ENCODE measurements around the gene ARHGDIA.

ARHGDIA gene

DNA sequence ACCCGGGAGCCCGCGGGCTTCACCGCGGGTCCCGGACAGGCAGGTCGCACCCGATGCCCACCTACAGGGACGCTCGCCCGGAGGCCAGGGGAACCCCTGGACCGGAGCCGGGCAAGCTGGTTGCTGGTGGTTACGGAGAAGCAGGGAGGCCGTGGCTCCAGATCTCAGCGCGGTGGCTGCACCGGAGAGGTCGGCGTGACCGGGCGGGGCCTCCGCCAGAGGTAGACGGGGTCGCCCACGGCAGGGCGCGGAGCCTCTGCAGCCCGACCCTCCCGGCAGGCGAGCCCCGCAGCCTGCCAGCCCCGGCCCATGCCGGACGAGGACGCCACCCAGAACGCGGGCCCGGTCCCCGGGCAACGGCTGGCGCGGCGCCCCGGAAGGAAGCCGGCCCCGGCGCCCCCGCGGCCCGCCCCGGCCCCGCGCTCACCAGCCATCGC lies 39.7 kb upstream of the ARHGDIA start:
- no peak for TF ChIP-seq CTCF (IDR thresholded peaks at IDR 0.05; ENCODE audit: low read depth, low read length)
- DNase-seq (ENCODE audit: low read depth, low spot score), result no peak
- H3K4me3 ChIP-seq (ENCODE audit: low read depth, low read length), result peak overlapping the region; percentile 65
- in situ Hi-C loops (cut with HindIII; ENCODE audit: low sequenced_read_pairs), result no loop called here

- in situ Hi-C loops (cut with HindIII; ENCODE audit: low sequenced_read_pairs), result no loop called here
- peak overlapping the region; percentile 65 for H3K4me3 ChIP-seq (ENCODE audit: low read depth, low read length)
- no peak for DNase-seq (ENCODE audit: low read depth, low spot score)
- no peak for TF ChIP-seq CTCF (IDR thresholded peaks at IDR 0.05; ENCODE audit: low read depth, low read length)
These were observed 39.1 kb upstream of the ARHGDIA start for GRCh38 chr17:81909966-81910839.

GRCh38 chr17:81909231-81909630 lies 38.1 kb upstream of the ARHGDIA start:
- DNase-seq (ENCODE audit: low read depth, low spot score), result no peak
- no peak overlapping the region for H3K4me3 ChIP-seq (ENCODE audit: low read depth, low read length)
- in situ Hi-C loops (cut with HindIII; ENCODE audit: low sequenced_read_pairs), result no loop called here
- no peak for TF ChIP-seq CTCF (IDR thresholded peaks at IDR 0.05; ENCODE audit: low read depth, low read length)

GRCh38 chr17:81908793-81909192 lies 37.7 kb upstream of the ARHGDIA start:
- no peak for TF ChIP-seq CTCF (IDR thresholded peaks at IDR 0.05; ENCODE audit: low read depth, low read length)
- no peak for DNase-seq (ENCODE audit: low read depth, low spot score)
- no peak overlapping the region for H3K4me3 ChIP-seq (ENCODE audit: low read depth, low read length)
- in situ Hi-C loops (cut with HindIII; ENCODE audit: low sequenced_read_pairs), result no loop called here

DNA sequence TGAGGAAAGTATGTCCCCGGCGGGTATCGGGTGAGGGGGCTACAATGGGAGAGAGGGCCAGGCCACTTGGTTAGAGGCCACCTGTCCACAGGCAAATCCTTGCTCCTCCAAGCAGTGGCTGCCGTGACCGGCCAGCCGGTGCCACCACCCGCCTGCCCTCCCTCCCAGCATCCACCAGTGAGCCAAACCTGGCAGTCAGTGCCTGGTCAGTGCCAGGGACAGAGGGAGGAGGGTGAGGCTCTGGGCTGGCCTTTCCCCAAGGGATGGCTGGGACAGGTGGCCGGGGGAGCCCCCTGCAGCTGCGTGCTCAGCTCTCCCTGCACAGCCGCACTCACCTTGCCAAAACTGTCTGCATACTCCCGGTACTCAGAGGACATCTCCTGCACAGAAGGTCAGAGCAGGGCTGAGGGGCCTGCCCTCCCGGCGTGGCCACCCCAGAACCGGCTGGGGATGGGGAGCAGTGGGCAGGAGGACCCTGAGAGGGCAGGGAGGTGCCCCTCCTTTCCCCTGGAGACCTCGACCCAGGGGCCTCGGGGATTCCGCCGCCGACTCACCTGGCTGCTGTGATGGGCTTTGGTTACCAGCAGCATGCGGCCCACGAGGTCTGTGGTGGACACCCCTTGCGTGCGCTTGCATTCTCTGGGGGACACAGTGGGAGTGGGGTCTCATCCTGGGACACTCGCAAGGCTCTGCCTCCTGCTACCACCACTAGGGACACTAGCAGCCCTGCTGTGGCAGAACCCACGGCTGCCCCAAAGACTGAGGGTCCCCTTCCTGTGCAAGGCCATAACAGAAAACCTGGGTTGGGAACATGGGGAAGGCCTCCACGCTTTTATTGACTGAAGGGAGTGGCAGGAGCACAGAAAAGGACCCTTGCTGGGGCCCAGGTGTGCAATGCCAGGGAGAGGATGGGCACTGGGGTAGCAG lies 36.3 kb upstream of the ARHGDIA start:
- no peak overlapping the region for H3K4me3 ChIP-seq (ENCODE audit: low read depth, low read length)
- TF ChIP-seq CTCF (IDR thresholded peaks at IDR 0.05; ENCODE audit: low read depth, low read length), result peak; percentile 14
- DNase-seq (ENCODE audit: low read depth, low spot score), result no peak
- in situ Hi-C loops (cut with HindIII; ENCODE audit: low sequenced_read_pairs), result no loop called here

DNA sequence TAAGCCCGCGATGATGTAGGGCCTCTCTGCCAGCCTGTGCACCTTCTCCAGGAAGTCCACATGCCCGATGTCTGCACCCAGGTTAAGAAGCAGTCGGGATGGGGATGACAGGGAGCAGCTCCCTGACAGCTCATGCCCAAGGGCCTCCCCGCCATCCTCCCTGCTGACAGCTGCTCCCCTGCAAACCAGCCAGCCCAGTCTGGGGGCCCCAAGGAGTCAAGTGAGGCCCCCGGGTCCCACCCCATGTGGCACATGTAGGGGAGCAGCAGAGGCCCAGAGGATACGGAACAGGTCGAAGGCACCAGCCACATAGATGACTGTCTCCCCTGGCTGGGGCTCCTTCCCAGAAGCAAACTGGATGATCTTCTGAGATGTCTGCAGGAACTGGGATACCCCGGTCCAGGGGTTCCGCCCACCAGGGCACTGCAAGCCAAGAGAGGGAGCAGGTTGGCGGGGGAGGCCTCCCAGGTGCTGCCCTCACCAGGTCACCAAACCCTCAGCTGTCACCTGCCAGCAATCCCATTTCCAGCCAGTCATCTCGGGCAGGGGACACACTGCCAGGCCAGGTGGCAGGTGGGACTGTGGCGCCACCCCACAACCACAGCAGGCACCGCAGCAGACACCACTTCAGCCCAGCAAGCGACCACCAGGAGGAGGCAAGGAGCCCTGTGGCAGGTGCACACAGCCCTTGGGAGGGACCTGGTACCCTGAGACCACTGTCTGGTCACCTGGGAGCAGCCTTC lies 35.5 kb upstream of the ARHGDIA start:
- TF ChIP-seq CTCF (IDR thresholded peaks at IDR 0.05; ENCODE audit: low read depth, low read length), result no peak

More for the DNA sequence above, 35.5 kb upstream of the ARHGDIA start:
- no peak for DNase-seq (ENCODE audit: low read depth, low spot score)
- in situ Hi-C loops (cut with HindIII; ENCODE audit: low sequenced_read_pairs), result no loop called here
- H3K4me3 ChIP-seq (ENCODE audit: low read depth, low read length), result no peak overlapping the region

Data from astrocyte of the spinal cord (primary cell).